Activated T-helper 1 cell treated with anti-CD3 and anti-CD28 coated beads, Interleukin-2, amount 50 U/mL, for 16 hours (primary cell): ENCODE data around the gene RFX7.
"Not testable (repeated sequence)": the region's sequence is repeated elsewhere in the genome, so short reads cannot be mapped to it uniquely, and the experiment has no call there.

ENCODE experiments used
- DNase-seq, 2 donors: peaks; one replicate each; pipeline ENCODE4 v3.0.0-alpha.2; 2020; ENCODE audit warnings: low read depth in 1 of 2, low spot score in 1 of 2

Gene RFX7

DNA sequence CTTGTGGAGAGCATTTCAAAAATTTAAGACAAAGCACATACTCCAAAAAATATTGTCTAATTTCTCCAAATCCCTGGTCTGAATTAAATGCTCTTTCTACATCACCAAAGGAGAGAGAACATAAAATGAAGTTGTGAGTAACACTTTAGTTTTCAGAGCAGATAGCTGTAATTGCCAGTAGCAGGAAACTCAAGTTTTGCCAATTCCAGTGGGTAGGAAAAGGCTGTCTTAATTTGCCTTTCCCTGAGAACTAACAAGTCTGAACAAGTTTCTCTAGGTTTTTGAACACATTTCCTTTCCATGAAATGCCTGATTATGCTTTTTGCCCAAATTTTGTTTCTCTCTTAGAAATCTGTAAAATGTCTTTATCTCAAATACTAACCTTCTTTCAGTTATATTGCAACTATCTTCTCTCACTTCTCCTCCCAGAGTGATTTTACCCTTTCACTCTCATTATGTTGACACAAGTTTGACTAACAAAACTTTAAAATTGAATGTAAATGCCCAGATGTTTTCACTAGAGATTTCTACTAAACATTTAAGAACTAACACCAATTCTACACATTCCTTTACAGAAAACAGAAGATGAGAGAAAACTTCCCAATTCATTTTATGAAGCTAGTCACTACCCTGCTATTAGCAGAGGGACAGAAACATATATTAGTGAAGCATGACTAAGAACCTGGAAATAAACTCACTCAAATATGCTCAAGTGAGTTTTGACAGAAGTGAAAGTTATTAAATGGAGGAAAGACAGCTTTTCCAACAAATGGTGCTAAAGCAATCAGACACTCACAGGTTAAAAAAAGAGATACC lies 38.4 kb downstream of the RFX7 start:
- DNase-seq: no peak

DNA sequence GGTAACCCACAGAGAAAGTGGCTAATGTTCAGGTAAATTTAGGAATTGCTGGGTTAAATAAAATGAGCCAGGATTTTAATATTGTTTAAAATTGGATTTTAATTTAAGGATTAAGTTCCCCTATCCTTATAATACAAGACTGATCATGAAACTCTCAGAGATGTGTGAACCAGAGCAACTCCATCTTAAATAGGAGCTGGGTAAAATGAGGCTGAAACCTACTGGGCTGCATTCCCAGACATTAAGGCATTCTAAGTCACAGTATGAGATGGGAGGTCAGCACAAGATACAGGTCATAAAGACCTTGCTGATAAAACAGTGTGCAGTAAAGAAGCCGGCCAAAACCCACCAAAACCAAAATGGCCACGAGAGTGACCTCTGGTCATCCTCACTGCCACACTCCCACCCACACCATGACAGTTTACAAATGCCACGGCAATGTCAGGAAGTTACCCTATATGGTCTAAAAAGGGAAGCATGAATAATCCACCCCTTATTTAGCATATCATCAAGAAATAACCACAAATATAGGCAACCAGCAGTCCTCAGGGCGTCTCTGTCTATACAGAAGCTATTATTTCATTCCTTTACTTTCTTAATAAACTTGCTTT lies 40.3 kb downstream of the RFX7 start:
- not testable (repeated sequence) for DNase-seq

DNA sequence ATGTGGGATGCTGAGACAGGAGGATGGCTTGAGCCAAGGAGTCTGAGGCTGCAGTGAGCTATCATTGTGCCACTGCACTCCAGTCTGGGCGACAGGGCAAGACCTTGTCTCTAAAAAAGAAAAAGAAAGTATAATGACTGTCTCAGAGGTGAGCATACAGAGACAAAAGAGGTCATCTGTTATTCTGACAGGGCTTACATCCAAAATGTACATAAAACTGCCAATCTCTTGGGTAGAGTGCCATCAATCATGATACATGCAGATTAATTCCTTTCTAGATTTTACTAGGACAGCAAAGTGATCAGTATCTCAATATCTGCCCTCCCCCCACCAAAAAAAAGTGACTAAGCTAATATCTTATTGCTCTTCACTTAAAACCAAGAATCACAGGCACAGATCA lies 41.0 kb downstream of the RFX7 start:
- DNase-seq: no peak

DNA sequence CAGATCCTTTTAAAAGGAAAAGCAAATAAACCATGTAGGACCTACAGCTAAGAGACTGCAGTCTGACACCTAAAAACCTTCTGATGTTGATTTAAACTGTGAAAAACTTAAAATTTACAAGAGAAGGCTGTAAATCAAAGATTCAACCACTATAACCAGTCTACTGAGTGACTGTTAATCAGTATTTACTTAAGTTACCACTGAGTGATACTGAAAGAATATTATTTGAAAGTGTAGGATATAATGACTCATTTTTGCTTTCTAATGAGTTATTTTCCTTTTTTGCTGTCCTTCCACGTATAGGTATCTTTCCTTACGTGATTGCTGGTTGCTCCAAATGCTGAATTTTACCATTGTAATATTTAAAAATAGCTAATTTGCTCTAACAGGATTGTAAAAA lies 44.6 kb downstream of the RFX7 start:
- DNase-seq: no peak

DNA sequence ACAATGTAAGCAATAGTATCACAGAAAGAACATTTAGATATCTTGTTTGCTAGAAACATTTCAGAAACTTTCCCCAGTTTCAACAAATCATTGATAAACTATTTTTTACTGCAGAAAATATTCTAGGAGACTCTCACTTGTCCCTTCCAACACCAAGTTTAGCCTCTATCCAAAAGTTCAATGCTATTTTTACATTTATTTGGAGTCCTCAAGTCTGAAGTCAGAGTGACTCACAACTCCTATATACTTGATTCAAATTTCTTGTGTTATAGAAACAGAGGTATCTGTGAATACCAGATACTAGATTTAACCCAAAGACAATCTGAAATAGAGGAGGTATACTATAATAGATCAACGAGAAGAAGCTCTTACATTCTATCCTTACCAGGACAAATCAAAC lies 49.6 kb downstream of the RFX7 start:
- DNase-seq: no peak

DNA sequence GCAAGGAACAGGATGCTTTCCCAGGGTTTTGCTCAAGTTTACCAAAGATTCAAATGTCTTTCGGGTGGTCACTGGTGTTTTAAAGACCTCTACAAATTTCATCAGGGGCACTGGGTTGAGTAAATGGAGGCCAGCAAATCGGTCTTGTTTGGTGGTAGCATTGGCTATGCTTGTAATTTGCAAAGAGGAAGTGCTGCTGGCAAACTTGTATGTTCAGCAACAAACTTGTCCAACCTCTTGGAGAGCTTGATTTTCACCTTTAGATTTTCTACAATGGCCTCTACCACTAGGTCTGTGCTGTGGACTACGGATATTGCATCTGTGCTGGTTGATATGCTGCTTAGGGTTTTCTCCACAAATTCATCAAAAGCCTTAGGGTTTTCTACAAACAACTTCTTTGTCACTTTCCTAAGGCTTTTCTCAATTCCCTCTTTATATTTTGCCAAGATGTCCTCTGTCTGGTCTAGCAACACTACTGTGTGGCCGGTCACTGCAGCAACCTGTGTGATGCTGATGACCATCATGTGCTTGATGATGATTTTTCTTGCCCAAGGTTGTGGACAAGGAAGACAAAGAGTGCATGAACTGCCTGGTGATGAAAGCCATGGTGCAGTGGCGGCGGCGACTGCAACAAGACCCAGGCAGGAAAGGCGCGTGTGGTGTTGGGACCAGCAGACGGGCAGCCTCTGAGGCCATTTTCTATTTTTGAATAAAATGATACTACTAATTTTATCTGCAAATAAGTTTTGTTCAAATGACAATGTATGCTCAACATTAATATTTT lies 50.8 kb downstream of the RFX7 start:
- no peak for DNase-seq

DNA sequence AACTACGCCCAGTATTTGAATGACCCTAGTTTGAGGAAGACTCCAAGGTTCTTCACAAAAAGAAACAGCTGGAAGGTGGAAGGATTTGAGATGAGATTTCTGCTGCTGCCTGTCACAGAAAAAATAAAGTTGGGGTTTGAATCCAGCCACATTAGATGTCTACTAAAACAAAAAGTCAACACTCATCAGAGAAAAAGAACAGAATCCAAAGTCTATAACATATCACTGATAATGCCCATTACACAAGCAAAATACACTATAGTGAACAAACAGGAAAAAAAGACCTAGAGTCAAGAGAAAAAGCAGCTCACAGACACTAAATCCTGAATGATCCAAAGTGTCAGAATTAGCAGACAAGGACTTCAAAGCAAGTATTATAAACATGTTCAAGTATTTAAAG lies 56.0 kb downstream of the RFX7 start:
- no peak for DNase-seq

DNA sequence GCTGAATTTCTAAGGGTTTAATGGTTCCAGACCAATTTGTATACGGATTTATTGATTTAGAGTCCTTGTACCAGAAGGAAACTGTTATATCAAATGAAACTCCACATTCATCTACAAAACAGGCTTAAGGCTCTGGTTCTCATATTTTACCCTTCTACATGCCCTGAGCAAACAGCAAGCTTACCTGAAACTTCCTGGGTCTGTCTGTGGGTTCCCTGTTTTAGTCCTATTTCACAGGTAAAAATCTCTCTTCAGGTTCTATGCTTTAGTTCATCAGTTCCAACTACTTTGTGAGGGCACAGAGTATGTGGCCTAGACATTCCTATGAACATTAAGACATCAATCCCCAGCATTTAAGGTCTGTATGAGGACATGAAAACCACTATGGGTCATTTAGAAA lies 57.7 kb downstream of the RFX7 start:
- DNase-seq: no peak

DNA sequence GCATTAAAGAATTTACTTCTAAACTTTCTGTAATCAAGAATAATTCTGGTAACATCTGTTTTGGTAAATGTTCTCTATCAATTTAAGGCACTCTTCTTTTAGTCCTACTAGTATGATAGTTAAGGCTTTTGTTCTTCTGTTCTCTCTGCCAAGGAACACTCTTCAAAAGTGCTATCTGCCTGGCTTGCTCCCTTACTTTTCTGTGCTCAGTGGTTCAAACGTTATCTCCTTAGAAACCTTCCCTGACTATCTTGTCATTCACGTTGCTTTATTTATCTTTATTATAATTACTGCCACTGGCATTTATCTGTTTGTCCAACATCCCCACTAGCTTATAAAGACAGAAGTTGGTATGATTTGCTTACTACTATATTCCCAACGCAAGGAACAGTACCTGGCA lies 59.2 kb downstream of the RFX7 start:
- no peak for DNase-seq

DNA sequence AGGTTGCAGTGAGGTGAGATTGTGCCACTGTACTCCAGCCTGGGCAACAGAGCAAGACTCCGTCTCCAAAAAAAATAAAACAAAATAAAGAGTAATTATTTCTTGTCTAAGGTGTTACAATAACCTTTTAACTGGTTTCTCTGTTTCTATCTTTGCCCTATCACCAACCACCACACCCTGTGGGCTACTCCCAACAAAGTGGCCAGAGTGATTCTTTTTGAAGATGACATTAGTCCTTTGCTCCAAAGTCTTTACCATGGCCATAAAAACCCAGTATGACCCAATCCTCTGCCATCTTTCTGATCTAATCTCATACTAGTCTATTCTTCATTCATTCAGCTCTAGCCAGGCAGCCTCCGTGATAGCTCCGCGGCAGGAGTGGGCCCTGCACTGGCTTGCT lies 62.8 kb downstream of the RFX7 start:
- no peak for DNase-seq

DNA sequence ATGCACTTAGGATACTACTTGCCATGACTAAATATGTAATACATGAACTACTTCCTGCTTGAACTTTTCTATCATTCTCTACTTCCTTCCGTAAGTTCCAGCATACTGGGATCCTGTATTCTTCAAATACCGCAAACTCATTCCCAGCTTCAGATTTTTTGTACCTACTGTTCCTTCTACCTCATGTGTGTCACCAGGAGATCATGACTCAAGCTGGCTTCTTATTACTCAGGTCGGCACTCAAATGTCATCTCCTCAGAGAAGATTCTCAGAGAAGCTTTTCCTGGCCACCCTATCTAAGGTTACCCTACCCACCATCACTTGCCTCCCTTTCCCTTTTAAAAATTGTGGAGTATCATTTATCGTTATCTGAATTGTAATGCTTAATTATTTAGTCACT lies 66.7 kb downstream of the RFX7 start:
- DNase-seq: no peak

DNA sequence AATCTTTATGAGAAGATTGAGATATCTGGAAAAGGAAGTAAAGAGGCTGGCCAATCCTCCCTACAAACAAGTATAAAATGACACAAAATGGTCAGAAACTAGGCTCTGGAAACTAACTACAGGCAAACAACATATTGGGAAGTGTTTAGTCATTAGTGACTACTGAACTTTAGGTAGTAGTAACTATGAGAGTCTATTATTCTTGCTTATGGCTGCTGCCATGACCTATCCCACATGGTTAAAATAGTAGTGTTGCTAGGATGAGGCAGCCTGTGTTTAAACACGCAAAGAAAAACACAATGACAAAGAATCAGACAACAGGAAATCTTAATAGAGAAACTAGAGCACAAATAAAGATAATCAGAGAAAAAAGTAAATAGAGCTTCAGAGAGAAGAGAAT lies 67.9 kb downstream of the RFX7 start:
- DNase-seq: no peak

DNA sequence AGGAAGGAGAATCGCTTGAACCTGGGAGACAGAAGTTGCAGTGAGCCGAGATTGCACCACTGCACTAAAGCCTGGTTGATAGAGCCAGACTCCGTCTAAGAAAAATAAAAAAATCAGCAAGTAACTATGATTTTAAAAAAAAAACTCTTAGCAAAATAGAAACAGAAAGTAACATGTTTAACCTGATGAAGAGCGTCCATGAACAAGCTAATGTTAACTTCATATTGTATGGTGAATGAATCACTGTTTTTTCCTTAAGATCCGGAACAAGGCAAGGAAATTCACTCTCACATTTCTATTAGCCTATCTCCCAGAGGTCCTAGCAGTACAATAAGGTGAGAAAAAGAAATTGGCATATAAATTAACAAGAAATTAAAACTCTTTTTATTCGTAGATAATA lies 69.0 kb downstream of the RFX7 start:
- no peak for DNase-seq

DNA sequence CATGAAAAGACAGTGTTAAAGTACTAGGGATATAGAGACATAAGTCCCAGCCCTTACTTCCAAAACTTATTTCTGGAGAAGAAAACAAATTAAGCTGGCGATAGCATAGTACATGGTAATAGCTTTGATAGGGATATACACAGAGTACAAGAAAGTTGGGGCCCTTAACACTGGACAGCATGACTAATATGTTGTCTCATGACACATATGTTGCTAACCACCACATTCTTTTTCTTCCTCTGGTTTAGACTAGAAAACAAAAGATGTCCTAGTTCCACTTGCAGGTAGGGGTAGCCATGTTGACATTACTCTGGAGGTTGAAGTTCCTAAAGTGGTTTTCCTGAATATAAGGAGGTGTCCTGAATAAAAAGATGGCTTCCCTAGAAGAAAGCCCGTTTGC lies 75.3 kb downstream of the RFX7 start:
- DNase-seq: no peak

DNA sequence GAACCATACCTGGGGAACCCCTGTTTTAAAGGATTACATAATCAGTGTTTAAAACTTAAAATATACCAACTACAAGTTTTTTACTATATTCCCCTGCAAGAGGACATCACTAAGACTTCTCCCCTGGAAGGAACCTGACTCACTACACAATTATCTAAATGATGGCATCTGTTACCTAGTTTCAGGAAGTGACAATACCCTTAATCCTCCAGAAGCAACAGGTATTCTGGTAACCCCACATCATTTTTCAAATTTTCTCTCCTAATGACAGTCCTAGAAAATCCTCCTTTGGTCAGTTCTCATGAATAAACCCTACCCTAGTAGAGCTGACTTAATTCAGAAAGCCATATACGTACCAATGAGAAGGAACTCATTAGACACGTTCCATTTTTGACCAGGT lies 78.4 kb downstream of the RFX7 start:
- no peak for DNase-seq

DNA sequence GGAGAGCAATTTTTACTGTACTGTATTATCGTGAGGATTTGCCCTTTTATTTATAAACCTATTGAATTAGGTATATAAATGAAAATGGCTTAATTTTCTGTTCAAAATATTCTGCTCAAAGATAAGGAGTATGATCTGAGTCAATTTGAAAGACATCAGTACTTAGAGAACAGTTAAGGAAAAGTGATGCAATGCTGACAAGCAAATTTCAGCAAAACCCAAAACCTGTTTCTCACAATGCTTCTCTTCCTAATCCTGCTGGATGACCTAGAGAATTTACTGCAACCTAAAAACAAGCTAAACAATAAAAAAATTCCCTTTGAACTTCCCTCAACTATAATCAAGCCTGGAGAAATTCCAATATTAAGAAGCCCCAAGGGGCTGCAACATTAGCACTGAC lies 82.7 kb downstream of the RFX7 start:
- DNase-seq: no peak

DNA sequence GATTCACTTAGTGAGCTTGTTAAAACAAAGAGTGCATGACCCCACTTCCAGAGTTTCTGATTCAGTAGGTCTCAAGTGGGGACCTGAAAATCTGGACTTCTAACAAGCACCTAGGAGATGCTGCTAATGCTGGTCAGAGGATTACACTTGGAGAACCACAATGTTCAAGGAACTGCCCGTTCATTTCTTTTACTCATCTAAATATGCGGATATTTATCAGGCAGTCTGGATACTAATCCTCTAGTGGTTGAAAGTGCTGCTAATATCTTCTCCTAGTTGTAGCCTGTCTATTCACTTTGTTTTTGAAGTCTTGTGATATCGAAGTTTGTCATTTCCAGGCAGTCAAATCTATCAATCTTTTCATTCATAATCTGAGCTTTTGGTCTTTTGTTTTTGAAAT lies 86.8 kb downstream of the RFX7 start:
- DNase-seq: no peak

DNA sequence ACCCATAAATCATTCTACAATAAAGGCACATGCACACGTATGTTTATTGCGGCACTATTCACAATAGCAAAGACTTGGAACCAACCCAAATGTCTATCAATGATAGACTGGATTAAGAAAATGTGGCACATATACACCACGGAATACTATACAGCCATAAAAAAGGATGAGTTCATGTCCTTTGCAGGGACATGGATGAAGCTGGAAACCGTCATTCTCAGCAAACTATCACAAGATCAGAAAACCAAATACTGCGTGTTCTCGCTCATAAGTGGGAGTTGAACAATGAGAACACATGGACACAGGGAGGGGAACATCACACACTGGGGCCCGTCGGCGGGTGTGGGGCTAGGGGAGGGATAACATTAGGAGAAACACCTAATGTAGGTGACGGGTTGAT lies 88.4 kb downstream of the RFX7 start:
- not testable (repeated sequence) for DNase-seq

DNA sequence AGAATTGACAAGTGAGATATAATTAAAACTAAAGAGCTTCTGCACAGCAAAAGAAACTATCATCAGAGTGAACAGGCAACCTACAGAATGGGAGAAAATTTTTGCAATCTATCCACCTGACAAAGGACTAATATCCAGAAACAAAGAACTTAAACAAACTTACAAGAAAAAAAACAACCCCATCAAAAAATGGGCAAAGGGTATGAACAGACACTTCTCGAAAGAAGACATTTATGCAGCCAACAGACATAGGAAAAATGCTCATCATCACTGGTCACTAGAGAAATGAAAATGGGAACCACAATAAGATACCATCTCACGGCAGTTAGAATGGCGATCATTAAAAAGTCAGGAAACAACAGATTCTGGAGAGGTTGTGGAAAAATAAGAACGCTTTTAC lies 88.9 kb downstream of the RFX7 start:
- not testable (repeated sequence) for DNase-seq

DNA sequence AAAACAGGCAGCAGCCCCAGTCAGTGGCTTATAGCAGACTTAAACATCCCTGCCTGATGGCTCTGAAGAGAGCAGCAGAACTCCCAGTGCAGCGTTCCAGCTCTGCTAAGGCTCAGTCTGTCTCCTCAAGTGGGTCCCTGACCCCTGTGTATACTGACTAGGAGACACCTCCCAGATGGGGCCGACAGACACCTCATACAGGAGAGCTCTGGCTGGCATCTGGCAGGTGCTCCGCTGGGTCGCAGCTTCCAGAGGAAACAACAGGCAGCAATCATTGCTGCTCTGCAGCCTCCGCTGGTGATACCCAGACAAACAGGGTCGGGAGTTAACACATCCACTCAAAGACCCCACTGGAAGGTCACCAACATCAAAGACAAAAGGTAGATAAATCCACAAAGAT lies 93.5 kb downstream of the RFX7 start:
- no peak for DNase-seq

DNA sequence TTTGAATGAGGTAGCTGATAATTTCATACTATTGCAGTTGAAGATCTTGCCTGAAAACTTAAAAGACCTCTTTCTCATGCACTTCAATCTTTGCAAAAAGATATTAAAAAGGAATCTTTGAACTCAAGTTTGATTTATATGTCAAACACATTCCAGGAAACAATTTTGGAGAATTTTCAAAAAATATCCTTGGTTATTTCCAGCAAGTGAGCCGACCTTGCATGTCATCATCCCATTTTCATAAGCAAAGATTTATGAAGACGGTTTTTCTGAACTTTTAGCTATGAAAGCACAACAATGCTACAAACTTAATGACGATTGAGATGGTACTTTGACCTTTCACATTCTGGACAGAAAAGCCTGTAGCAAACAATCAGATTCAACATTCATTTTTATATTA lies 95.6 kb downstream of the RFX7 start:
- DNase-seq: no peak

DNA sequence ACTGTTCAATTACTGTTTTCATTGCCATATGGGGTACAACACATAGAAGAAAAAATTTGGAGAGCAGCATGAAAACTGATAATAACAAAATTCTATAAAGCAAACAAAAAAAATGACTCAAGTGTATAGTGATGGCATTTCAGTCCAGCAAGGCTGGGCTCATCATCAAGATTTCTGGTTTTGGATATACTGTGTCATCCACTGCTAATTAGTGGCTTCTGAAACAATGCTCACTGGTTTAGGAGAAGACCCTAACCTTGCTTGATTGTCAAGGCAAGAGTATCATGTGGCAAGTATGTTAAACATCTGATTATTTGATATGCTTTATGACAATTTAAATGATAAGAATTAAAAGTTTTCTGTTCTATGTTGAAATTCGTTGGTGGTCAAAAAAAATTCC lies 96.9 kb downstream of the RFX7 start:
- DNase-seq: no peak
